Measurements from ENCODE around the gene SPRY1.

SPRY1 gene

GRCh38 chr4:123349421-123350190, 47.0 kb upstream of the SPRY1 start:
- no peak overlapping the region for H3K9ac ChIP-seq (ENCODE audit: low read depth, low read length)
- H3K9me3 ChIP-seq (ENCODE audit: insufficient read depth, low read length, severe bottlenecking) = no peaks in the 10 kb centered on the region
- H3K4me3 ChIP-seq (ENCODE audit: low read depth in 1 of 2, low read length in 2 of 2) = no peak overlapping the region
- H3K79me2 ChIP-seq (ENCODE audit: insufficient read depth, low read length) = no peaks in the 10 kb centered on the region
- TF ChIP-seq EZH2 (IDR thresholded peaks at IDR 0.05; ENCODE audit: borderline replicate concordance, low read depth, low read length, severe bottlenecking) (no peak), CTCF (IDR thresholded peaks at IDR 0.05; ENCODE audit: borderline replicate concordance, extremely low read depth, low read length, poor library complexity, severe bottlenecking) (no peak)
- no peaks in the 10 kb centered on the region for H3K36me3 ChIP-seq (ENCODE audit: insufficient read depth, low read length)
- H3K27ac ChIP-seq (ENCODE audit: low read length) = no peak overlapping the region
- ATAC-seq (ENCODE audit: insufficient read depth, low read depth) (peak; percentile 73), DNase-seq (peak; percentile 33)
- H4K20me1 ChIP-seq (ENCODE audit: insufficient read depth, low read length) = no peaks in the 10 kb centered on the region
- no peaks in the 10 kb centered on the region for H3K27me3 ChIP-seq (ENCODE audit: insufficient read depth, low read length, poor library complexity)
- no peak overlapping the region for H2AFZ ChIP-seq (ENCODE audit: low read depth, low read length)
- H3K4me2 ChIP-seq (ENCODE audit: insufficient read depth, low read length) = no peak overlapping the region
- H3K4me1 ChIP-seq (ENCODE audit: insufficient read depth, low read length) = no peaks in the 10 kb centered on the region

GRCh38 chr4:123350191-123350544, 46.4 kb upstream of the SPRY1 start:
- Histone ChIP-seq H3K27ac (ENCODE audit: low read length) (no peak overlapping the region), H3K4me1 (ENCODE audit: insufficient read depth, low read length) (no peaks in the 10 kb centered on the region), H3K9ac (ENCODE audit: low read depth, low read length) (no peak overlapping the region), H3K27me3 (ENCODE audit: insufficient read depth, low read length, poor library complexity) (no peaks in the 10 kb centered on the region), H3K36me3 (ENCODE audit: insufficient read depth, low read length) (no peaks in the 10 kb centered on the region), H4K20me1 (ENCODE audit: insufficient read depth, low read length) (no peaks in the 10 kb centered on the region), H3K4me2 (ENCODE audit: insufficient read depth, low read length) (no peak overlapping the region), H3K4me3 (ENCODE audit: low read depth in 1 of 2, low read length in 2 of 2) (no peak overlapping the region), H2AFZ (ENCODE audit: low read depth, low read length) (no peak overlapping the region), H3K79me2 (ENCODE audit: insufficient read depth, low read length) (no peaks in the 10 kb centered on the region), H3K9me3 (ENCODE audit: insufficient read depth, low read length, severe bottlenecking) (no peaks in the 10 kb centered on the region)
- ATAC-seq (ENCODE audit: insufficient read depth, low read depth) = no peak; the same call in 2 of the 3 replicates
- no peak for DNase-seq
- TF ChIP-seq EZH2 (IDR thresholded peaks at IDR 0.05; ENCODE audit: borderline replicate concordance, low read depth, low read length, severe bottlenecking) (no peak), CTCF (IDR thresholded peaks at IDR 0.05; ENCODE audit: borderline replicate concordance, extremely low read depth, low read length, poor library complexity, severe bottlenecking) (no peak)

GRCh38 chr4:123350726-123351125, 45.9 kb upstream of the SPRY1 start:
- ATAC-seq (ENCODE audit: insufficient read depth, low read depth) (no peak), DNase-seq (no peak)
- TF ChIP-seq CTCF (IDR thresholded peaks at IDR 0.05; ENCODE audit: borderline replicate concordance, extremely low read depth, low read length, poor library complexity, severe bottlenecking) (no peak), EZH2 (IDR thresholded peaks at IDR 0.05; ENCODE audit: borderline replicate concordance, low read depth, low read length, severe bottlenecking) (no peak)
- no peak overlapping the region for H3K4me3 ChIP-seq (ENCODE audit: low read depth in 1 of 2, low read length in 2 of 2)
- no peaks in the 10 kb centered on the region for H4K20me1 ChIP-seq (ENCODE audit: insufficient read depth, low read length)
- no peaks in the 10 kb centered on the region for H3K27me3 ChIP-seq (ENCODE audit: insufficient read depth, low read length, poor library complexity)
- no peaks in the 10 kb centered on the region for H3K79me2 ChIP-seq (ENCODE audit: insufficient read depth, low read length)
- no peak overlapping the region for H3K27ac ChIP-seq (ENCODE audit: low read length)
- H3K36me3 ChIP-seq (ENCODE audit: insufficient read depth, low read length) = no peaks in the 10 kb centered on the region
- H2AFZ ChIP-seq (ENCODE audit: low read depth, low read length) = no peak overlapping the region
- no peaks in the 10 kb centered on the region for H3K9me3 ChIP-seq (ENCODE audit: insufficient read depth, low read length, severe bottlenecking)
- H3K4me1 ChIP-seq (ENCODE audit: insufficient read depth, low read length) = no peaks in the 10 kb centered on the region
- H3K9ac ChIP-seq (ENCODE audit: low read depth, low read length) = no peak overlapping the region
- no peak overlapping the region for H3K4me2 ChIP-seq (ENCODE audit: insufficient read depth, low read length)

All from DND-41 (cell line).